Ishikawa (cell line): ENCODE results near the gene PRKCZ.

ENCODE experiments used
- CEBPB ChIP-seq: IDR thresholded peaks from 2 replicates; pipeline ENCODE4 v1.6.1; 2012
- CREB1 ChIP-seq: IDR thresholded peaks from 2 replicates; pipeline ENCODE4 v1.6.1; 2012; ENCODE audit warnings: low read depth
- EGR1 ChIP-seq: IDR thresholded peaks from 2 replicates; pipeline ENCODE4 v1.6.1; 2012
- EP300 ChIP-seq: IDR thresholded peaks from 2 replicates; pipeline ENCODE4 v1.6.1; 2012; ENCODE audit warnings: borderline replicate concordance
- FOXM1 ChIP-seq: IDR thresholded peaks from 2 replicates; pipeline ENCODE4 v1.6.1; 2012; ENCODE audit warnings: low read depth, borderline replicate concordance
- MAX ChIP-seq: IDR thresholded peaks from 2 replicates; pipeline ENCODE4 v1.6.1; 2012
- NFIC ChIP-seq: IDR thresholded peaks from 2 replicates; pipeline ENCODE4 v1.6.1; 2012
- RAD21 ChIP-seq: IDR thresholded peaks from 2 replicates; pipeline ENCODE4 v1.6.1; 2012; ENCODE audit warnings: low read depth
- REST ChIP-seq: IDR thresholded peaks from 2 replicates; pipeline ENCODE4 v1.6.1; 2012; ENCODE audit warnings: low read depth, mild to moderate bottlenecking
- TAF1 ChIP-seq: IDR thresholded peaks from 2 replicates; pipeline ENCODE4 v1.6.1; 2012; ENCODE audit warnings: low read depth, mild to moderate bottlenecking
- TCF12 ChIP-seq: IDR thresholded peaks from 2 replicates; pipeline ENCODE4 v1.6.1; 2012; ENCODE audit warnings: low read depth
- TEAD4 ChIP-seq: IDR thresholded peaks from 2 replicates; pipeline ENCODE4 v1.6.1; 2012
- USF1 ChIP-seq: IDR thresholded peaks from 2 replicates; pipeline ENCODE4 v1.6.1; 2012
- YY1 ChIP-seq: IDR thresholded peaks from 2 replicates; pipeline ENCODE4 v1.6.1; 2012; ENCODE audit warnings: low read depth
- ZBTB7A ChIP-seq: IDR thresholded peaks from 2 replicates; pipeline ENCODE4 v1.6.1; 2012; ENCODE audit warnings: low read depth

PRKCZ gene

GRCh38 chr1:2209400-2210083 is 159.3 kb downstream of the PRKCZ start:
- no peak for TF ChIP-seq TEAD4
- no peak for TF ChIP-seq NFIC
- no peak for TF ChIP-seq EGR1
- TF ChIP-seq CREB1, result no peak
- TF ChIP-seq TCF12, result no peak

GRCh38 chr1:2210084-2210653 is 160.0 kb downstream of the PRKCZ start:
- TF ChIP-seq MAX (no peak), ZBTB7A (no peak)

- TF ChIP-seq CREB1 (no peak), MAX (no peak), RAD21 (no peak), YY1 (no peak), TEAD4 (no peak), NFIC (no peak), TAF1 (no peak), REST (no peak), FOXM1 (no peak), ZBTB7A (no peak), EGR1 (no peak), TCF12 (no peak), EP300 (no peak), USF1 (no peak)
These were observed 160.6 kb downstream of the PRKCZ start for GRCh38 chr1:2210786-2211185.

- no peak for TF ChIP-seq EGR1
- TF ChIP-seq TEAD4, result no peak
- no peak for TF ChIP-seq TCF12
- TF ChIP-seq RAD21, result no peak
- no peak for TF ChIP-seq NFIC
- no peak for TF ChIP-seq EP300
- TF ChIP-seq MAX, result no peak
- no peak for TF ChIP-seq CEBPB
- TF ChIP-seq USF1, result no peak
- TF ChIP-seq REST, result no peak
- no peak for TF ChIP-seq TAF1
- TF ChIP-seq ZBTB7A, result no peak
- TF ChIP-seq CREB1, result no peak
- TF ChIP-seq YY1, result no peak
- no peak for TF ChIP-seq FOXM1
These were observed 162.0 kb downstream of the PRKCZ start for GRCh38 chr1:2212274-2212531.

- TF ChIP-seq ZBTB7A (peak; percentile 36; the same call in 1 of the 2 replicates), EP300 (peak; percentile 48; the same call in 1 of the 2 replicates), REST (no peak), RAD21 (peak; percentile 33; the same call in 1 of the 2 replicates), NFIC (peak; percentile 65), TCF12 (0 out of 2 replicates have a peak, but pooled peaks have one; percentile 20), CEBPB (no peak), FOXM1 (no peak), EGR1 (no peak), CREB1 (peak; percentile 28; the same call in 1 of the 2 replicates), TAF1 (peak; percentile 43; the same call in 1 of the 2 replicates), MAX (peak; percentile 74), TEAD4 (peak; percentile 60), USF1 (no peak), YY1 (peak; percentile 57; the same call in 1 of the 2 replicates)
These were observed 162.6 kb downstream of the PRKCZ start for GRCh38 chr1:2212532-2213491.
